Heart left ventricle (tissue), 16 donors: ENCODE data around the gene TCN2. TPM values are rescaled to one million over a fixed set of nuclear protein-coding genes. Genes with fewer than 3 reads are reported as not detected.

ENCODE experiments used
- ATAC-seq, 4 donors: fragments of 200-7000 bp; cut with Tn5 transposase; one replicate each; pipeline ENCODE4 v1.9.1; 2020 to 2022; ENCODE audit warnings: moderate library complexity in 4 of 4, mild to moderate bottlenecking in 3 of 4, moderate number of reproducible peaks in 1 of 4
- DNase-seq, 5 donors: peaks; one replicate each; pipeline ENCODE4 v3.0.0-alpha.2; 2020
- H3K27ac ChIP-seq, 12 donors: fragments of 200-600 bp; sonication (generic) in 4 of 12; one replicate each; pipeline versions ENCODE4 v1.5.0 to v1.8.0; 2016 to 2022; ENCODE audit warnings: mild to moderate bottlenecking in 2 of 12
- H3K27me3 ChIP-seq, 9 donors: fragments of 200-600 bp; sonication (generic) in 2 of 9; one replicate each; pipeline versions ENCODE4 v1.5.1 to v1.8.0; 2016 to 2022; ENCODE audit warnings: mild to moderate bottlenecking in 3 of 9
- H3K36me3 ChIP-seq, 9 donors: fragments of 200-600 bp; sonication (generic) in 2 of 9; one replicate each; pipeline versions ENCODE4 v1.5.0 to v1.8.0; 2018 to 2022; ENCODE audit warnings: mild to moderate bottlenecking in 2 of 9
- H3K4me1 ChIP-seq, 12 donors: fragments of 200-600 bp; sonication (generic) in 4 of 12; one replicate each; pipeline versions ENCODE4 v1.5.0 to v1.8.0; 2016 to 2022; ENCODE audit warnings: mild to moderate bottlenecking in 3 of 12
- H3K4me3 ChIP-seq, 12 donors: fragments of 200-600 bp; sonication (generic) in 4 of 12; one replicate each; pipeline versions ENCODE4 v1.5.0 to v1.8.0; 2017 to 2022; ENCODE audit warnings: mild to moderate bottlenecking in 9 of 12, moderate library complexity in 4 of 12
- H3K9me3 ChIP-seq, 12 donors: fragments of 200-600 bp; sonication (generic) in 4 of 12; one replicate each; pipeline versions ENCODE4 v1.5.0 to v1.8.0; 2016 to 2022; ENCODE audit warnings: mild to moderate bottlenecking in 1 of 12
- POLR2A ChIP-seq, 2 donors: fragments of 450-650 bp; IDR thresholded peaks; one replicate each; pipeline ENCODE4 v1.6.1; 2017; ENCODE audit warnings: antibody characterized with exemption in 2 of 2, mild to moderate bottlenecking in 2 of 2, moderate library complexity in 2 of 2
- WGBS, 4 donors: extraction: QIAGEN DNeasy Blood & Tissue Kit in 2 of 4; methylation state at CpG; one replicate each; pipeline versions ENCODE4 v1.1.5 to v1.1.7; 2013 to 2018; 5-methylcytosine and 5-hydroxymethylcytosine counted together
- intact Hi-C, 10 donors: fragments of 100-400 bp; cut with DNase I; formaldehyde crosslinking; loops; one replicate each; pipeline versions ENCODE4 v1.11.1 to v1.14.2; 2022
- polyA plus RNA-seq, 2 donors: library from polyadenylated mRNA; stranded (reverse); fragments of 200-250 nt; gene quantifications; one replicate each; pipeline ENCODE4 v1.2.3, GENCODE V29; 2013
- total RNA-seq, 9 donors: library from RNA; depleted of rRNA in 2 of 9; stranded (reverse); fragments of >200 nt in 2 of 9; fragmentation: NEBNext Ultra II Directional in 3 of 9; extraction: Animal tissue kit (Norgen Biotek cat#: 25700) in 3 of 9; gene quantifications; one replicate each; pipeline versions ENCODE4 v1.1.0 to v1.2.4, GENCODE V29; 2016 to 2023
- TF ChIP-seq, protein P1 (sequence below), 12 donors: fragments of 200-600 bp; sonication (generic) in 4 of 12; IDR thresholded peaks; one replicate each; pipeline versions ENCODE4 v1.5.0 to v1.8.0; 2018 to 2022; ENCODE audit warnings: antibody characterized with exemption in 12 of 12, mild to moderate bottlenecking in 5 of 12
- donor health status: ischemic (EF 13 %, LVEDD 7.1; RV severe dilation, severe dysfunction).
- donor health status: healthy with polysubstance abuse.
- donor health status: DM: no; HTN: yes; CAD: no.
- donor health status: DM: no; HTN: no; CAD: no.
- donor health status: ischemic (EF 25% LVEDD 6.9; RV normal size, moderate dysfunction).
- donor health status: ischemic (EF 25% LVEDD 5.7; RV mildly dilated, moderate dysfunction).
- donor health status: healthy.
- donor health status: DM: yes; HTN: yes; CAD: no.
- donor health status: ischemic (EF 35%, LVEDD 5.7; RV mildly dilated, moderate dysfunction).
- donor health status: nonischemic (EF 11% LVEDD 7.7; RV severe dilation, severe dysfunction).
- donor health status: DM: yes; HTN: yes; CAD: no.
- donor health status: PGD.
- donor health status: ischemic (EF 29% LVEDD 5.4; RV normal size, mild dysfunction).
- donor health status: nonischemic (EF 23%, LVEDD 6.1; RV moderate dilation, normal function).

The TCN2 gene
- total and polyA plus RNA-seq, 11 donors, result 11.0 to 69.9 (median 19.3) TPM

DNA sequence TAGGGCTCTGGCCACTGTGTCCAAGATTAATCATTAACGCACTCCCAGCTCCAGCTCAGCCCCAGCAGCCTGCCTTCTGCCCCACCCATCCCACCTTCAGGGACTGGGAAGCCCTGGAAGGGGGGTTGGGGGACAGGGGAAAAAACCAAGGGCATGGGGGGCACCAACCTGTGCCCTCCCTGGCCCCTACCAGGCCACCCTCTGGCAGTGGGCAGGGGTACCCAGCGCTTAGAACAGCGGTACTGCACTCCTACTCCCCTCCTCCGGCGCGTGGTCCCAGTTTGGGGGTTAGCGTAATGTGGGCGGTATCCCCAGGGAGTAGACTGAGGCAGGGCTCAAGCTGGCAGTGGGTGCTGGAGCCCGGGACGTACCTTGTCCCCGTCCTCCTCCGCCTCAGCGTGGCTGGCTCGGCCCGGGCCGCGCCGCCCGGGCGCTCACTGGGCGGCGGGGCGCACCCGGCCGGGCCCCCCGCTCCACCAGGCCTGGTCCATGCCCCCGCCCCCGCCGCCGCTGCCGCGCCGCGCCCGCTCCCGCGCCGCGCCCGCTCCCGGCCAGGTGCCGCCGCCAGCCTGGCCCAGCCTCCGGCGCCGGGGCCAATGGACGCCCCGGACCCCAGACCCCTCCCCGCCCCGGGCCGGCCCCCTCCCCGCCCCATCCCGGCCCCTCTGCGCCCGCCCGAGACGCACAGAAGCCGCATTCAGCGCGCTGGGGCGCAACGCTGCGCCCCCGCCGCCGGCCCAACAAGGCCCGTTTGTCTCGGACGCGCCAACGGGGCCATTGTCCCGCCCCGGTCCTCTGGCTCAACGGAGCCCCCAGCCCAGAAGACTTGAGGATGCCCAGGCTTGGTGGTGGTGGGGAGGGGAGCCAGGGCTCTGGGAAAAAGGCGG, 32.6 kb upstream of the TCN2 start, which contains the start of gene GAL3ST1:
TSS of gene GAL3ST1 (minus strand) at position 571 of the 887 bp plus-strand sequence. CDS start 17,273 bp downstream, outside the sequence.
- ATAC-seq (peak in 1 of 4 donors; percentile 16), DNase-seq (no peak)
- Histone ChIP-seq H3K27me3 (peaks cover 0 to 4% (median 0%) of the 10 kb centered on the region in 9 donors), H3K27ac (peak within 1 kb of the TSS in 1 of 12 donors; percentile 24), H3K36me3 (peaks cover 0 to 41% (median 38%) of the 10 kb centered on the region in 9 donors), H3K4me1 (peaks cover 0 to 19% (median 11%) of the 10 kb centered on the region in 12 donors), H3K9me3 (no peaks in the 10 kb centered on the region), H3K4me3 (peak within 1 kb of the TSS in 7 of 12 donors; percentile 9 to 36 (median 23))
- TF ChIP-seq, protein P1, sequence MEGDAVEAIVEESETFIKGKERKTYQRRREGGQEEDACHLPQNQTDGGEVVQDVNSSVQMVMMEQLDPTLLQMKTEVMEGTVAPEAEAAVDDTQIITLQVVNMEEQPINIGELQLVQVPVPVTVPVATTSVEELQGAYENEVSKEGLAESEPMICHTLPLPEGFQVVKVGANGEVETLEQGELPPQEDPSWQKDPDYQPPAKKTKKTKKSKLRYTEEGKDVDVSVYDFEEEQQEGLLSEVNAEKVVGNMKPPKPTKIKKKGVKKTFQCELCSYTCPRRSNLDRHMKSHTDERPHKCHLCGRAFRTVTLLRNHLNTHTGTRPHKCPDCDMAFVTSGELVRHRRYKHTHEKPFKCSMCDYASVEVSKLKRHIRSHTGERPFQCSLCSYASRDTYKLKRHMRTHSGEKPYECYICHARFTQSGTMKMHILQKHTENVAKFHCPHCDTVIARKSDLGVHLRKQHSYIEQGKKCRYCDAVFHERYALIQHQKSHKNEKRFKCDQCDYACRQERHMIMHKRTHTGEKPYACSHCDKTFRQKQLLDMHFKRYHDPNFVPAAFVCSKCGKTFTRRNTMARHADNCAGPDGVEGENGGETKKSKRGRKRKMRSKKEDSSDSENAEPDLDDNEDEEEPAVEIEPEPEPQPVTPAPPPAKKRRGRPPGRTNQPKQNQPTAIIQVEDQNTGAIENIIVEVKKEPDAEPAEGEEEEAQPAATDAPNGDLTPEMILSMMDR (IDR thresholded peaks at IDR 0.05), result no peak
- TF ChIP-seq POLR2A (IDR thresholded peaks at IDR 0.05), result no peak
- 6 to 23% (median 12%) methylated on average over 15 to 75 of the region's 75 CpGs for WGBS, 4 donors
- intact Hi-C loops, result no loop called here

DNA sequence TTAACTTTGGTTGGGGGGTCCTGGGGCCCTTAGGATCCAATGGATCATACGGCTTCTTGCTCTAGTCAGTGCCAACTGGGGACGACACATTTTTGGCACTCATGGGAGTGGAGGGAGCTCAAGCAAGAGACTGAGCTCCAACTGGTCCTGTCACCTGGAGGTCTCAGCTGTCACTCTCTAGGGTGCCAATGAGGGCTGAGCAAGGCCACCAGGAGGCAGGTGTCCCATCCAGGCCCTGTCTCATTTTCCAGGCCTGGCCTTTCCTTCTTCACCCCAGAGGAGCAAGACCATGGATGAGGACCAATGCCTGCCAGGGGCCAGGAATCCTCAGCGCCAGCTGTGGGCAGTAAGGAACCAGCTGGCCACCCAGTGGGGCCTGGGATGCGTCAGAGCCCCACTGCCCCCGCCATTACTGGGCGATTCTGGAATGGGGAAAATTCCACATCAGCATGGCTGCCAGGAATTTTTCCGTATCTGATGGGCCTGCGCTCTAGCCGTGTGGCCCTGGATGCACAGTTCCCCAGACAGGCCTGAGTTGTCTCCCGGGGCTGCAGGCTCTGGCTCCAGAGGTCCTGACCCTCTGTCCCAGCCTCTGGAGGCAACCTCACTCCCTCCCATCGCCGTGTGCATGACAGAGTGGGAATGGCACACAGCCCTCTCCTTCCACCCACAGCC, 31.8 kb upstream of the TCN2 start:
- H3K36me3 ChIP-seq, result peaks cover under 1 to 49% (median 46%) of the 10 kb centered on the region in 9 donors
- peak in 3 of 4 donors; percentile 60 to 74 (median 69) for ATAC-seq
- TF ChIP-seq, protein P1 (IDR thresholded peaks at IDR 0.05), result peak in 2 of 12 donors; percentile 8 to 21
- TF ChIP-seq POLR2A (IDR thresholded peaks at IDR 0.05), result no peak

DNA sequence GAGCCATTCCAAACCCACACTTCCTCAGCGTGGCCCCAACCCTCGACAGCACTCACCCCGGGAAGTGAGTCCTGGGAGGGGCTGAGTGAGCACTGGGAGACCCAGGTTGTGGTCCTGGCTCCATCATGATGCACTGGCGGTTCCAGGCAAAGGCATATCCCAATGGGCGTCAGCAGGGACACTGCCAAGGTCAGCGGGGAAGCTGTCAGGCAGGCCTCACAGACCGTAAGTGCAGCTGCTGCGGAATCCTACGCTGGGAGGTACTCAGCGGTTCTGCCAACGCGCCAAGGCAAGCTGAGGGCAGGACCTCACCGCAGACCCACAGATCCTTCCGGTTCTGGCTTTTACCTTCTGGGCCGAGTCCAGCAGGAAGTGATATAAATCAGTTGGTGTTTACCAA, 31.1 kb upstream of the TCN2 start:
- ATAC-seq (peak in 1 of 4 donors; percentile 8), DNase-seq (no peak)
- intact Hi-C loops, result no loop called here
- Histone ChIP-seq H3K9me3 (no peaks in the 10 kb centered on the region), H3K27me3 (peaks cover 0 to 4% (median 0%) of the 10 kb centered on the region in 9 donors), H3K4me1 (peaks cover 0 to 19% (median 11%) of the 10 kb centered on the region in 12 donors), H3K27ac (no peak overlapping the region), H3K36me3 (peaks cover 3 to 57% (median 53%) of the 10 kb centered on the region in 9 donors), H3K4me3 (no peak overlapping the region)
- 79 to 87% (median 82%) methylated on average over 14 to 15 of the region's 15 CpGs for WGBS, 4 donors
- TF ChIP-seq, protein P1 (IDR thresholded peaks at IDR 0.05), result no peak
- no peak for TF ChIP-seq POLR2A (IDR thresholded peaks at IDR 0.05)

More for the DNA sequence above, 31.8 kb upstream of the TCN2 start:
- Histone ChIP-seq H3K27ac (peak overlapping the region in 1 of 12 donors; percentile 24), H3K4me1 (peaks cover 0 to 19% (median 11%) of the 10 kb centered on the region in 12 donors), H3K4me3 (peak overlapping the region in 4 of 12 donors; percentile 9 to 36 (median 23)), H3K9me3 (no peaks in the 10 kb centered on the region), H3K27me3 (peaks cover 0 to 4% (median 0%) of the 10 kb centered on the region in 9 donors)
- 41 to 44% (median 43%) methylated on average over 9 to 12 of the region's 12 CpGs for WGBS, 4 donors
- DNase-seq, result peak in 3 of 5 donors; percentile 27 to 59 (median 40)
- intact Hi-C loops, result no loop called here
